HepG2 (cell line): Measurements from ENCODE around the gene IKZF3. TPM values are rescaled to one million over a fixed set of nuclear protein-coding genes. Genes with fewer than 3 reads are reported as not detected.
A peak's percentile ranks its signal among the peaks of the same experiment; 100 is the strongest.

Source experiments
- ATAD3A ChIP-seq: sonication (generic); formaldehyde crosslinking; IDR thresholded peaks from 2 replicates; pipeline ENCODE4 v1.4.0; 2020; ENCODE audit warnings: missing genetic modification reagents
- KIAA2018 ChIP-seq: sonication (generic); formaldehyde crosslinking; IDR thresholded peaks from 2 replicates; pipeline ENCODE4 v1.5.0; 2020; ENCODE audit warnings: mild to moderate bottlenecking, missing genetic modification reagents, borderline replicate concordance
- NPAS2 ChIP-seq: sonication (generic); formaldehyde crosslinking; IDR thresholded peaks from 2 replicates; pipeline ENCODE4 v1.8.0; 2022; ENCODE audit warnings: mild to moderate bottlenecking, missing genetic modification reagents, borderline replicate concordance
- ZFP91 ChIP-seq: sonication (generic); formaldehyde crosslinking; IDR thresholded peaks from 2 replicates; pipeline ENCODE4 v1.9.0; 2022; ENCODE audit warnings: missing genetic modification reagents, mild to moderate bottlenecking, borderline replicate concordance
- ZNF232 ChIP-seq: sonication (generic); formaldehyde crosslinking; IDR thresholded peaks from 2 replicates; pipeline ENCODE4 v1.4.0; 2020; ENCODE audit warnings: missing genetic modification reagents, borderline replicate concordance
- ZNF292 ChIP-seq: sonication (generic); formaldehyde crosslinking; IDR thresholded peaks from 2 replicates; pipeline ENCODE4 v1.8.1; 2022; ENCODE audit warnings: mild to moderate bottlenecking, low read depth, missing genetic modification reagents, borderline replicate concordance
- ZNF382 ChIP-seq: sonication (generic); formaldehyde crosslinking; IDR thresholded peaks from 2 replicates; pipeline ENCODE4 v1.5.0; 2020; ENCODE audit warnings: missing genetic modification reagents, mild to moderate bottlenecking, borderline replicate concordance
- ZNF468 ChIP-seq: sonication (generic); formaldehyde crosslinking; IDR thresholded peaks from 2 replicates; pipeline ENCODE4 v1.8.0; 2022; ENCODE audit warnings: mild to moderate bottlenecking, moderate library complexity, missing genetic modification reagents
- ZNF720 ChIP-seq: sonication (generic); formaldehyde crosslinking; IDR thresholded peaks from 2 replicates; pipeline ENCODE4 v1.4.0; 2020; ENCODE audit warnings: missing genetic modification reagents
- ZNF816 ChIP-seq: sonication (generic); formaldehyde crosslinking; IDR thresholded peaks from 2 replicates; pipeline ENCODE4 v1.8.0; 2022; ENCODE audit warnings: missing genetic modification reagents, mild to moderate bottlenecking, borderline replicate concordance
- polyA plus RNA-seq, 8 experiments: library from polyadenylated mRNA; depleted of rRNA in 3 of 8; stranded (reverse) in 7 of 8; unstranded in 1 of 8; fragments of >200 nt; fragmentation: Illumina TruSeq in 4 of 8; extraction: Trizol in 4 of 8; gene quantifications; 2 replicates each; pipeline versions ENCODE4 v1.2.1 to v1.2.3, GENCODE V29; 2011 to 2016; ENCODE audit warnings: low read depth in 4 of 8, missing spikeins in 1 of 8, mixed read lengths in 1 of 8; ENCODE audit not compliant: insufficient read depth in 1 of 8
- total RNA-seq, 5 experiments: library from RNA; depleted of rRNA; stranded (reverse); fragments of >200 nt; fragmentation: Illumina TruSeq; extraction: Trizol; gene quantifications; 2 replicates each; pipeline ENCODE4 v1.2.3, GENCODE V29; 2016; ENCODE audit warnings: low read depth in 1 of 5
- TF ChIP-seq, protein P1 (sequence below): sonication (generic); formaldehyde crosslinking; IDR thresholded peaks from 2 replicates; pipeline ENCODE4 v1.4.0; 2020; ENCODE audit warnings: missing genetic modification reagents, borderline replicate concordance
- TF ChIP-seq, protein P2 (sequence below): sonication (generic); formaldehyde crosslinking; IDR thresholded peaks from 2 replicates; pipeline ENCODE4 v1.5.0; 2020; ENCODE audit warnings: mild to moderate bottlenecking, missing genetic modification reagents, moderate library complexity

Gene IKZF3
- total and polyA plus RNA-seq, 2 of the 13 experiments (the other 11 are each of a cell fraction or from before 2014, with no cell fraction given), result not detected

DNA sequence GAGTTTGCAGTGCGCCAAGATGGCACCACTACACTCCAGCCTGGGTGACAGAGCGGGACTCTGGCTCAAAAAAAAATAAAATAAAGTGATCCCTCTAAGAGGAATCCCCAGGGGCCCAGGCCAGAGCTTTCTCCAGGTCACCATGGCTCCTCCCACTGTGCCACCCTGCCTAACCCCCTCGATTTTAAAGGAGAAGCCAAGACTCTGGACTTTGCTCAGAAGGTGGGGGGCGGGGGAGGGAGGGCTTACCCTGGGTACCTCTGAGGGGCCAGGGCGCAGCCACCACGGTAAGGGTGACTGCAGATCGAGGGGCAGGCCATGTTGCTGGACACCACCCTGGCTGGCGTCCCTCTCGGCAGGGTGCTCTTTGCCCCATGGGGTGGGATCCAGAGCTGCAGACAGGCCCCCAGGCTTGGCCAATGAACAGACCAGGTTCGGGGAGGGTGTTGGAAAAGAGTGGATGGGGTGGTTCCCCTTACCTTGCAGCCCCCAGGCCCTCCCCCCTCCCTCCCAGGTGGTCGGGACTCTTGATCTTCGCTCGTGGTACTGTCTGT is 126.8 kb downstream of the IKZF3 start (continued):
- TF ChIP-seq ATAD3A (CRISPR knock-in tag), result no peak
- TF ChIP-seq KIAA2018 (CRISPR knock-in tag), result no peak
- no peak for TF ChIP-seq ZNF720 (CRISPR knock-in tag)
- no peak for TF ChIP-seq ZNF816 (CRISPR knock-in tag)
- TF ChIP-seq ZNF292 (CRISPR knock-in tag), result no peak
- TF ChIP-seq, protein P1, sequence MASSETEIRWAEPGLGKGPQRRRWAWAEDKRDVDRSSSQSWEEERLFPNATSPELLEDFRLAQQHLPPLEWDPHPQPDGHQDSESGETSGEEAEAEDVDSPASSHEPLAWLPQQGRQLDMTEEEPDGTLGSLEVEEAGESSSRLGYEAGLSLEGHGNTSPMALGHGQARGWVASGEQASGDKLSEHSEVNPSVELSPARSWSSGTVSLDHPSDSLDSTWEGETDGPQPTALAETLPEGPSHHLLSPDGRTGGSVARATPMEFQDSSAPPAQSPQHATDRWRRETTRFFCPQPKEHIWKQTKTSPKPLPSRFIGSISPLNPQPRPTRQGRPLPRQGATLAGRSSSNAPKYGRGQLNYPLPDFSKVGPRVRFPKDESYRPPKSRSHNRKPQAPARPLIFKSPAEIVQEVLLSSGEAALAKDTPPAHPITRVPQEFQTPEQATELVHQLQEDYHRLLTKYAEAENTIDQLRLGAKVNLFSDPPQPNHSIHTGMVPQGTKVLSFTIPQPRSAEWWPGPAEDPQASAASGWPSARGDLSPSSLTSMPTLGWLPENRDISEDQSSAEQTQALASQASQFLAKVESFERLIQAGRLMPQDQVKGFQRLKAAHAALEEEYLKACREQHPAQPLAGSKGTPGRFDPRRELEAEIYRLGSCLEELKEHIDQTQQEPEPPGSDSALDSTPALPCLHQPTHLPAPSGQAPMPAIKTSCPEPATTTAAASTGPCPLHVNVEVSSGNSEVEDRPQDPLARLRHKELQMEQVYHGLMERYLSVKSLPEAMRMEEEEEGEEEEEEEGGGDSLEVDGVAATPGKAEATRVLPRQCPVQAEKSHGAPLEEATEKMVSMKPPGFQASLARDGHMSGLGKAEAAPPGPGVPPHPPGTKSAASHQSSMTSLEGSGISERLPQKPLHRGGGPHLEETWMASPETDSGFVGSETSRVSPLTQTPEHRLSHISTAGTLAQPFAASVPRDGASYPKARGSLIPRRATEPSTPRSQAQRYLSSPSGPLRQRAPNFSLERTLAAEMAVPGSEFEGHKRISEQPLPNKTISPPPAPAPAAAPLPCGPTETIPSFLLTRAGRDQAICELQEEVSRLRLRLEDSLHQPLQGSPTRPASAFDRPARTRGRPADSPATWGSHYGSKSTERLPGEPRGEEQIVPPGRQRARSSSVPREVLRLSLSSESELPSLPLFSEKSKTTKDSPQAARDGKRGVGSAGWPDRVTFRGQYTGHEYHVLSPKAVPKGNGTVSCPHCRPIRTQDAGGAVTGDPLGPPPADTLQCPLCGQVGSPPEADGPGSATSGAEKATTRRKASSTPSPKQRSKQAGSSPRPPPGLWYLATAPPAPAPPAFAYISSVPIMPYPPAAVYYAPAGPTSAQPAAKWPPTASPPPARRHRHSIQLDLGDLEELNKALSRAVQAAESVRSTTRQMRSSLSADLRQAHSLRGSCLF (CRISPR knock-in tag), result no peak
- TF ChIP-seq ZFP91 (CRISPR knock-in tag), result no peak
- no peak for TF ChIP-seq ZNF232
- no peak for TF ChIP-seq ZNF382 (CRISPR knock-in tag)
- TF ChIP-seq NPAS2 (CRISPR knock-in tag), result no peak
- TF ChIP-seq ZNF468, result no peak
- TF ChIP-seq, protein P2, sequence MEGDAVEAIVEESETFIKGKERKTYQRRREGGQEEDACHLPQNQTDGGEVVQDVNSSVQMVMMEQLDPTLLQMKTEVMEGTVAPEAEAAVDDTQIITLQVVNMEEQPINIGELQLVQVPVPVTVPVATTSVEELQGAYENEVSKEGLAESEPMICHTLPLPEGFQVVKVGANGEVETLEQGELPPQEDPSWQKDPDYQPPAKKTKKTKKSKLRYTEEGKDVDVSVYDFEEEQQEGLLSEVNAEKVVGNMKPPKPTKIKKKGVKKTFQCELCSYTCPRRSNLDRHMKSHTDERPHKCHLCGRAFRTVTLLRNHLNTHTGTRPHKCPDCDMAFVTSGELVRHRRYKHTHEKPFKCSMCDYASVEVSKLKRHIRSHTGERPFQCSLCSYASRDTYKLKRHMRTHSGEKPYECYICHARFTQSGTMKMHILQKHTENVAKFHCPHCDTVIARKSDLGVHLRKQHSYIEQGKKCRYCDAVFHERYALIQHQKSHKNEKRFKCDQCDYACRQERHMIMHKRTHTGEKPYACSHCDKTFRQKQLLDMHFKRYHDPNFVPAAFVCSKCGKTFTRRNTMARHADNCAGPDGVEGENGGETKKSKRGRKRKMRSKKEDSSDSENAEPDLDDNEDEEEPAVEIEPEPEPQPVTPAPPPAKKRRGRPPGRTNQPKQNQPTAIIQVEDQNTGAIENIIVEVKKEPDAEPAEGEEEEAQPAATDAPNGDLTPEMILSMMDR (CRISPR knock-in tag), result peak; percentile 6; the same call in 1 of the 2 replicates
